BE2C (cell line): ENCODE measurements around the gene CIB4.

Experiments used
- DNase-seq: peaks from one replicate; pipeline ENCODE4 v3.0.0-alpha.2; 2020
- H3K27me3 ChIP-seq: fragments of 250-450 bp; sonication (Bioruptor Pico); 2 replicates; pipeline ENCODE4 v1.5.1; 2020; ENCODE audit warnings: mild to moderate bottlenecking
- H3K36me3 ChIP-seq: fragments of 250-450 bp; sonication (Bioruptor Pico); 2 replicates; pipeline ENCODE4 v1.5.1; 2020; ENCODE audit warnings: mild to moderate bottlenecking
- H3K4me1 ChIP-seq: fragments of 250-450 bp; sonication (Bioruptor Pico); 2 replicates; pipeline ENCODE4 v1.5.1; 2020
- H3K4me3 ChIP-seq: 2 replicates; pipeline ENCODE4 v1.5.1; 2011; ENCODE audit warnings: low read depth, low read length
- H3K9me3 ChIP-seq: fragments of 250-450 bp; sonication (Bioruptor Pico); 2 replicates; pipeline ENCODE4 v1.5.1; 2020
- TF ChIP-seq, protein P1 (sequence below): IDR thresholded peaks from 2 replicates; pipeline ENCODE4 v1.5.1; 2012; ENCODE audit warnings: mild to moderate bottlenecking, low read depth, low read length

CIB4 gene

GRCh38 chr2:26556309-26557243 lies 84.6 kb downstream of the CIB4 start:
- no peaks in the 10 kb centered on the region for H3K9me3 ChIP-seq
- H3K36me3 ChIP-seq: no peaks in the 10 kb centered on the region
- H3K27me3 ChIP-seq: no peaks in the 10 kb centered on the region
- H3K4me1 ChIP-seq: no peaks in the 10 kb centered on the region
- TF ChIP-seq, protein P1, sequence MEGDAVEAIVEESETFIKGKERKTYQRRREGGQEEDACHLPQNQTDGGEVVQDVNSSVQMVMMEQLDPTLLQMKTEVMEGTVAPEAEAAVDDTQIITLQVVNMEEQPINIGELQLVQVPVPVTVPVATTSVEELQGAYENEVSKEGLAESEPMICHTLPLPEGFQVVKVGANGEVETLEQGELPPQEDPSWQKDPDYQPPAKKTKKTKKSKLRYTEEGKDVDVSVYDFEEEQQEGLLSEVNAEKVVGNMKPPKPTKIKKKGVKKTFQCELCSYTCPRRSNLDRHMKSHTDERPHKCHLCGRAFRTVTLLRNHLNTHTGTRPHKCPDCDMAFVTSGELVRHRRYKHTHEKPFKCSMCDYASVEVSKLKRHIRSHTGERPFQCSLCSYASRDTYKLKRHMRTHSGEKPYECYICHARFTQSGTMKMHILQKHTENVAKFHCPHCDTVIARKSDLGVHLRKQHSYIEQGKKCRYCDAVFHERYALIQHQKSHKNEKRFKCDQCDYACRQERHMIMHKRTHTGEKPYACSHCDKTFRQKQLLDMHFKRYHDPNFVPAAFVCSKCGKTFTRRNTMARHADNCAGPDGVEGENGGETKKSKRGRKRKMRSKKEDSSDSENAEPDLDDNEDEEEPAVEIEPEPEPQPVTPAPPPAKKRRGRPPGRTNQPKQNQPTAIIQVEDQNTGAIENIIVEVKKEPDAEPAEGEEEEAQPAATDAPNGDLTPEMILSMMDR: no peak
- DNase-seq: no peak
- H3K4me3 ChIP-seq: no peak overlapping the region

GRCh38 chr2:26555246-26556133 lies 85.7 kb downstream of the CIB4 start:
- TF ChIP-seq, protein P1: peak; percentile 15; the same call in 1 of the 2 replicates
- no peaks in the 10 kb centered on the region for H3K27me3 ChIP-seq
- no peak overlapping the region for H3K4me3 ChIP-seq
- no peaks in the 10 kb centered on the region for H3K4me1 ChIP-seq
- H3K36me3 ChIP-seq: no peaks in the 10 kb centered on the region
- DNase-seq: no peak
- no peaks in the 10 kb centered on the region for H3K9me3 ChIP-seq

GRCh38 chr2:26552641-26553374 lies 88.4 kb downstream of the CIB4 start:
- Histone ChIP-seq H3K9me3 (no peaks in the 10 kb centered on the region), H3K4me1 (no peaks in the 10 kb centered on the region), H3K27me3 (no peaks in the 10 kb centered on the region), H3K36me3 (no peaks in the 10 kb centered on the region), H3K4me3 (no peak overlapping the region)
- TF ChIP-seq, protein P1: no peak
- no peak for DNase-seq

- H3K4me3 ChIP-seq: no peak overlapping the region
- H3K4me1 ChIP-seq: no peaks in the 10 kb centered on the region
- H3K9me3 ChIP-seq: no peaks in the 10 kb centered on the region
- no peaks in the 10 kb centered on the region for H3K27me3 ChIP-seq
- TF ChIP-seq, protein P1: no peak
- DNase-seq: no peak
- H3K36me3 ChIP-seq: no peaks in the 10 kb centered on the region
Measured at GRCh38 chr2:26550276-26551015, 90.7 kb downstream of the CIB4 start.

DNA sequence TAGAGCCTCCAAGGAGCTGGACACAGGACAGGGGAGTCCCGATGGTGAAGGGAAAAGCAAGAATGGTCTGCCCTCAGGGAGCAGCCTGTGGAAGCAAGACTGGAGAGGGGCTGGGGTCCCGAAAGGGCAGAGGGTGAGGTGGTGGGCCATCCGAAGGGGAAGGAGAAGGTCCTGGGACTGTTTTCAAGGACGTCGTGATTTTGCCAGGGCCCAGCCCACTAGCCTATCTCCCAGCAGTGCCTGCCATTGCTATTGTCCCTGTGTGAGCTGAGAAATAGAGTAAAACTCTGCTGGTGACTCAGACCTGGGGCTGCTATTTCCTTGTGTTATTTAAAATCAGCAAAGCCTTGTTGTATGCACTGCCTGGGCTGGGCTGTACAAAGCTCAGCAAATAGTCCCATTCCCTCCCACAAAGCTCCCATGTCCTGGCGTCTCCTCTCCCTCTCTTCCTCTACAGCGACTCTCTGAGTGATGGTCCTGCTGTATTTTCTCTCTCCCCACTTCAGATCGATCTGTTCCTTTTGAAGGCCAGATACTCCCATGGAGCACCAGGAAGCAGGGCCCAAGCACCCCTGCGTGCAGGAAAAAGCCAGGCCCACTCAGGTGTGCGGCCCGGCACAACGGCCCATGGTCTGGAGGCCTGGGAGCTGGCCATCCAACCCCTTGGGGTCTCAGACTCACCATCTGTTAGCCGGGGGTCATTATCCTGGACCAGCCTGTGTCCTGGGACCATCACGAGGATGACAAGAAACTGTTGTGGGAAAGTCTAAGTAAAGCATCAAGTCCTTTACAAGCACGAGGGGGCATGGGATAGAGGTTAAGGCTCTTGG lies 98.3 kb downstream of the CIB4 start:
- Histone ChIP-seq H3K4me1 (no peaks in the 10 kb centered on the region), H3K27me3 (no peaks in the 10 kb centered on the region), H3K36me3 (no peaks in the 10 kb centered on the region), H3K4me3 (no peak overlapping the region), H3K9me3 (no peaks in the 10 kb centered on the region)
- no peak for DNase-seq
- TF ChIP-seq, protein P1: no peak
